Amniotic epithelial cell (primary cell): ENCODE results near the gene RALGAPA2.

Experiments
- DNase-seq: peaks from one replicate; pipeline ENCODE4 v3.0.0-alpha.2; 2010; ENCODE audit warnings: low read depth

The RALGAPA2 gene

GRCh38 chr20:20712474-20713243, at the start of gene RALGAPA2:
TSS of gene RALGAPA2 (minus strand) at chr20:20712644. CDS start at chr20:20712480, 164 bp downstream.
- DNase-seq, result peak; percentile 97

GRCh38 chr20:20761301-20761700, 48.9 kb upstream of the RALGAPA2 start:
- DNase-seq, result no peak

- DNase-seq, result no peak
Measured at GRCh38 chr20:20759132-20759531, 46.7 kb upstream of the RALGAPA2 start.

GRCh38 chr20:20755674-20756319, 43.4 kb upstream of the RALGAPA2 start:
- DNase-seq, result no peak

GRCh38 chr20:20755231-20755630, 42.8 kb upstream of the RALGAPA2 start:
- no peak for DNase-seq

- no peak for DNase-seq
Measured at GRCh38 chr20:20754714-20755113, 42.3 kb upstream of the RALGAPA2 start.

GRCh38 chr20:20752712-20753111, 40.3 kb upstream of the RALGAPA2 start:
- no peak for DNase-seq

- DNase-seq, result no peak
Measured at GRCh38 chr20:20747298-20747697, 34.9 kb upstream of the RALGAPA2 start.

GRCh38 chr20:20744170-20744725, 31.8 kb upstream of the RALGAPA2 start:
- DNase-seq, result no peak

GRCh38 chr20:20743511-20744169, 31.2 kb upstream of the RALGAPA2 start:
- no peak for DNase-seq

- DNase-seq, result no peak
Measured at GRCh38 chr20:20741087-20742045, 28.9 kb upstream of the RALGAPA2 start.

GRCh38 chr20:20740541-20740940, 28.1 kb upstream of the RALGAPA2 start:
- DNase-seq, result no peak

GRCh38 chr20:20737158-20737557, 24.7 kb upstream of the RALGAPA2 start:
- DNase-seq, result no peak

GRCh38 chr20:20736303-20736702, 23.9 kb upstream of the RALGAPA2 start:
- no peak for DNase-seq

- no peak for DNase-seq
Measured at GRCh38 chr20:20734475-20734948, 22.1 kb upstream of the RALGAPA2 start.

- DNase-seq, result no peak
Measured at GRCh38 chr20:20733943-20734342, 21.5 kb upstream of the RALGAPA2 start.

- DNase-seq, result no peak
Measured at GRCh38 chr20:20732641-20733040, 20.2 kb upstream of the RALGAPA2 start.

GRCh38 chr20:20731945-20732296, 19.5 kb upstream of the RALGAPA2 start:
- no peak for DNase-seq

GRCh38 chr20:20731000-20731944, 18.8 kb upstream of the RALGAPA2 start:
- DNase-seq, result no peak

GRCh38 chr20:20729563-20729962, 17.1 kb upstream of the RALGAPA2 start:
- no peak for DNase-seq
